ENCODE results near the gene TSPAN32.
"Not testable (repeated sequence)": the region's sequence is repeated elsewhere in the genome, so short reads cannot be mapped to it uniquely, and the experiment has no call there.

TSPAN32 gene

GRCh38 chr11:2280208-2280607, 21.6 kb upstream of the TSPAN32 start:
- DNase-seq (ENCODE audit: low read depth in 2 of 2, low spot score in 1 of 2): no peak

- DNase-seq (ENCODE audit: low read depth in 2 of 2, low spot score in 1 of 2): not testable (repeated sequence)
Measured at GRCh38 chr11:2286350-2286749, 15.5 kb upstream of the TSPAN32 start.

GRCh38 chr11:2287091-2287490, 14.7 kb upstream of the TSPAN32 start:
- no peak for DNase-seq (ENCODE audit: low read depth in 2 of 2, low spot score in 1 of 2)

- DNase-seq (ENCODE audit: low read depth in 2 of 2, low spot score in 1 of 2): no peak
Measured at GRCh38 chr11:2289350-2289749, 12.5 kb upstream of the TSPAN32 start.

- no peak for DNase-seq (ENCODE audit: low read depth in 2 of 2, low spot score in 1 of 2)
Measured at GRCh38 chr11:2289859-2290258, 12.0 kb upstream of the TSPAN32 start.

GRCh38 chr11:2290351-2290841, 11.4 kb upstream of the TSPAN32 start:
- DNase-seq (ENCODE audit: low read depth in 2 of 2, low spot score in 1 of 2): no peak

- no peak for DNase-seq (ENCODE audit: low read depth in 2 of 2, low spot score in 1 of 2)
Measured at GRCh38 chr11:2293531-2293971, 8.3 kb upstream of the TSPAN32 start.

- no peak for DNase-seq (ENCODE audit: low read depth in 2 of 2, low spot score in 1 of 2)
Measured at GRCh38 chr11:2293984-2294925, 7.6 kb upstream of the TSPAN32 start.

GRCh38 chr11:2294926-2295290, 6.9 kb upstream of the TSPAN32 start:
- no peak for DNase-seq (ENCODE audit: low read depth in 2 of 2, low spot score in 1 of 2)

GRCh38 chr11:2295971-2296912, 5.6 kb upstream of the TSPAN32 start:
- no peak for DNase-seq (ENCODE audit: low read depth in 2 of 2, low spot score in 1 of 2)

GRCh38 chr11:2296913-2297622, 4.7 kb upstream of the TSPAN32 start:
- no peak for DNase-seq (ENCODE audit: low read depth in 2 of 2, low spot score in 1 of 2)

GRCh38 chr11:2297623-2298030, 4.2 kb upstream of the TSPAN32 start:
- no peak for DNase-seq (ENCODE audit: low read depth in 2 of 2, low spot score in 1 of 2)

- DNase-seq (ENCODE audit: low read depth in 2 of 2, low spot score in 1 of 2): no peak
Measured at GRCh38 chr11:2298131-2298794, 3.5 kb upstream of the TSPAN32 start.

- DNase-seq (ENCODE audit: low read depth in 2 of 2, low spot score in 1 of 2): no peak
Measured at GRCh38 chr11:2298795-2299761, 2.7 kb upstream of the TSPAN32 start.

- no peak for DNase-seq (ENCODE audit: low read depth in 2 of 2, low spot score in 1 of 2)
Measured at GRCh38 chr11:2299773-2300172, 2.0 kb upstream of the TSPAN32 start.

GRCh38 chr11:2300290-2300935, 1.4 kb upstream of the TSPAN32 start:
- no peak for DNase-seq (ENCODE audit: low read depth in 2 of 2, low spot score in 1 of 2)

- no peak for DNase-seq (ENCODE audit: low read depth in 2 of 2, low spot score in 1 of 2)
Measured at GRCh38 chr11:2300936-2301630, 730 bp upstream of the TSPAN32 start.

GRCh38 chr11:2302306-2302895, 588 bp downstream of the TSPAN32 start:
- no peak for DNase-seq (ENCODE audit: low read depth in 2 of 2, low spot score in 1 of 2)

All from stimulated activated CD8-positive, alpha-beta memory T cell treated with anti-CD3 and anti-CD28 coated beads, Interleukin-4, amount 100 ng/mL, for 4 hours (primary cell).